ENCODE data around the gene TMEM88. TPM values are rescaled to one million over a fixed set of nuclear protein-coding genes. Genes with fewer than 3 reads are reported as not detected.

TMEM88 gene
- total and polyA plus RNA-seq, 2 of the 4 experiments (the other 2 are of a cell fraction), result 2.1 TPM; not detected in 1

DNA sequence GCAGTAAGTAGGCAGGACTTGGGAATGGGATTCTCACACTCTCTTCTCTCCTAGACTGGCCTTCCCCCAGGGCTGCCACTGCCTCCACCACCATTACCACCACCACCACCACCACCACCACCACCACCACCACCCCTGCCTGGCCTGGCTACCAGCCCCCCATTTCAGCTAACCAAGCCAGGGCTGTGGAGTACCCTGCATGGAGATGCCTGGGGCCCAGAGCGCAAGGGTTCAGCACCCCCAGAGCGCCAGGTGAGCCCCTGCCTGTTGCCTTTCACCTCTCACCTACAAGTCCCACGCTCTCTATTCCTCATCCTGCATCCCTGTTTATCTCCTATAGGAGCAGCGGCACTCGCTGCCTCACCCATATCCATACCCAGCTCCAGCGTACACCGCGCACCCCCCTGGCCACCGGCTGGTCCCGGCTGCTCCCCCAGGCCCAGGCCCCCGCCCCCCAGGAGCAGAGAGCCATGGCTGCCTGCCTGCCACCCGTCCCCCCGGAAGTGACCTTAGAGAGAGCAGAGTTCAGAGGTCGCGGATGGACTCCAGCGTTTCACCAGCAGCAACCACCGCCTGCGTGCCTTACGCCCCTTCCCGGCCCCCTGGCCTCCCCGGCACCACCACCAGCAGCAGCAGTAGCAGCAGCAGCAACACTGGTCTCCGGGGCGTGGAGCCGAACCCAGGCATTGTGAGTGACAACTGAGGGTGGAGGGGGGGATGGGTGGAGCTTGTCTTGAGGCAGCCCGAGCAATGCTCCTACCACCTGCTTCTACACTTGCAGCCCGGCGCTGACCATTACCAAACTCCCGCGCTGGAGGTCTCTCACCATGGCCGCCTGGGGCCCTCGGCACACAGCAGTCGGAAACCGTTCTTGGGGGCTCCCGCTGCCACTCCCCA lies 7.9 kb upstream of the TMEM88 start:
- Histone ChIP-seq H4K20me1 (ENCODE audit: insufficient read depth, low read length) (peaks cover 57% of the 10 kb centered on the region), H3K23ac (ENCODE audit: low read depth, low read length) (no peak overlapping the region), H3K9me1 (ENCODE audit: insufficient read depth, low read length) (no peaks in the 10 kb centered on the region), H3K18ac (ENCODE audit: low read depth, low read length) (no peak overlapping the region), H2AK5ac (ENCODE audit: low read depth, low read length) (no peak overlapping the region), H3K4me3 (ENCODE audit: insufficient read depth, low read depth, low read length) (no peak overlapping the region), H2BK15ac (ENCODE audit: low read depth, low read length) (no peak overlapping the region), H3K4me2 (ENCODE audit: low read depth, low read length) (no peak overlapping the region), H2AK9ac (replicated peaks; ENCODE audit: low read depth, low read length, poor library complexity) (no peak overlapping the region), H2BK5ac (ENCODE audit: low read depth, low read length, poor library complexity, severe bottlenecking) (no peak overlapping the region), H3K14ac (replicated peaks; ENCODE audit: low read depth, low read length) (no peak overlapping the region), H3K56ac (ENCODE audit: extremely low read depth, insufficient read depth, low read length) (no peak overlapping the region), H3K9me3 (ENCODE audit: control insufficient read depth, insufficient read depth, low read length) (no peaks in the 10 kb centered on the region), H4K5ac (ENCODE audit: low read depth, low read length) (no peak overlapping the region), H3K79me1 (ENCODE audit: low read depth in 1 of 2, low read length in 2 of 2) (peaks cover 4 to 52% of the 10 kb centered on the region in 2 experiments), H2BK120ac (ENCODE audit: low read depth, low read length) (no peak overlapping the region), H2AFZ (replicated peaks; ENCODE audit: low read length, poor library complexity) (no peak overlapping the region), H4K91ac (ENCODE audit: insufficient read depth, low read depth, low read length) (no peak overlapping the region), H3K36me3 (ENCODE audit: control insufficient read depth, insufficient read depth, low read length) (peaks cover 51% of the 10 kb centered on the region), H3K4ac (ENCODE audit: low read depth, low read length) (no peak overlapping the region), H3K27me3 (ENCODE audit: control insufficient read depth, insufficient read depth, low read length) (no peaks in the 10 kb centered on the region), H3K9ac (ENCODE audit: low read depth, low read length) (no peak overlapping the region), H4K8ac (ENCODE audit: low read depth in 2 of 2, low read length in 2 of 2) (no peak overlapping the region), H3K4me1 (ENCODE audit: control insufficient read depth, insufficient read depth, low read length) (peaks cover 9% of the 10 kb centered on the region), H2BK20ac (ENCODE audit: low read depth, low read length) (no peak overlapping the region), H3K27ac (ENCODE audit: insufficient read depth, low read length) (no peak overlapping the region)
- DNase-seq (no peak), ATAC-seq (ENCODE audit: low read depth) (no peak)
- POLR2A ChIA-PET (ENCODE audit: unreplicated experiment), result no interaction called here
- CTCF ChIA-PET, result no interaction called here
- in situ Hi-C loops (cut with MboI; ENCODE audit: low sequenced_read_pairs) (no loop called here), intact Hi-C loops (cut with micrococcal nuclease) (no loop called here), dilution Hi-C loops (cut with HindIII; ENCODE audit: low sequenced_read_pairs, unreplicated experiment) (no loop called here)
- 92% methylated on average over 5 of the region's 34 CpGs; no CpG with 5 or more reads in 1 of the 2 experiments for WGBS, 2 experiments (ENCODE audit: extremely low coverage in 2 of 2, insufficient read length in 1 of 2)
- BruUV-seq (replicated peaks), result no TSS peak
- TF ChIP-seq NFE2L2 (IDR thresholded peaks at IDR 0.05; ENCODE audit: low read depth, low read length) (no peak), FOS (IDR thresholded peaks at IDR 0.05; ENCODE audit: low read depth, low read length) (no peak), MXI1 (IDR thresholded peaks at IDR 0.05; ENCODE audit: borderline replicate concordance, low read depth, low read length) (no peak), RCOR1 (IDR thresholded peaks at IDR 0.05; ENCODE audit: insufficient replicate concordance, low read length) (no peak), USF2 (IDR thresholded peaks at IDR 0.05; ENCODE audit: low read depth, low read length) (no peak), CEBPB (IDR thresholded peaks at IDR 0.05; ENCODE audit: low read depth, low read length) (no peak), POLR2A (IDR thresholded peaks at IDR 0.05; ENCODE audit: low read depth, low read length) (no peak), RFX5 (IDR thresholded peaks at IDR 0.05; ENCODE audit: low read depth, low read length) (no peak), RAD21 (IDR thresholded peaks at IDR 0.05; ENCODE audit: low read length) (no peak), SMC3 (IDR thresholded peaks at IDR 0.05; ENCODE audit: low read depth, low read length) (no peak), MAZ (IDR thresholded peaks at IDR 0.05; ENCODE audit: borderline replicate concordance, low read depth, low read length) (no peak), BHLHE40 (IDR thresholded peaks at IDR 0.05; ENCODE audit: low read depth, low read length) (no peak), CTCF (conservative IDR thresholded peaks at IDR 0.05; ENCODE audit: low read depth, low read length) (no peak), MAFK (IDR thresholded peaks at IDR 0.05; ENCODE audit: low read depth, low read length) (no peak)
- TF ChIP-seq, protein P1, sequence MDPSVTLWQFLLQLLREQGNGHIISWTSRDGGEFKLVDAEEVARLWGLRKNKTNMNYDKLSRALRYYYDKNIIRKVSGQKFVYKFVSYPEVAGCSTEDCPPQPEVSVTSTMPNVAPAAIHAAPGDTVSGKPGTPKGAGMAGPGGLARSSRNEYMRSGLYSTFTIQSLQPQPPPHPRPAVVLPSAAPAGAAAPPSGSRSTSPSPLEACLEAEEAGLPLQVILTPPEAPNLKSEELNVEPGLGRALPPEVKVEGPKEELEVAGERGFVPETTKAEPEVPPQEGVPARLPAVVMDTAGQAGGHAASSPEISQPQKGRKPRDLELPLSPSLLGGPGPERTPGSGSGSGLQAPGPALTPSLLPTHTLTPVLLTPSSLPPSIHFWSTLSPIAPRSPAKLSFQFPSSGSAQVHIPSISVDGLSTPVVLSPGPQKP (IDR thresholded peaks at IDR 0.05; ENCODE audit: borderline replicate concordance, low read depth, low read length), result no peak

All from IMR-90 (cell line).